GM12892 (cell line): ENCODE results near the gene NTSR1.

ENCODE experiments used
- POLR2A ChIP-seq: IDR thresholded peaks from 2 replicates; pipeline ENCODE4 v1.6.1; 2011; ENCODE audit warnings: low read depth, low read length, control low read depth
- POLR2AphosphoS5 ChIP-seq: IDR thresholded peaks from 2 replicates; pipeline ENCODE4 v1.6.1; 2011; ENCODE audit warnings: low read depth, low read length, control low read depth
- TAF1 ChIP-seq: IDR thresholded peaks from 2 replicates; pipeline ENCODE4 v1.6.1; 2011; ENCODE audit warnings: low read depth, mild to moderate bottlenecking, control low read depth, low read length, borderline replicate concordance

DNA sequence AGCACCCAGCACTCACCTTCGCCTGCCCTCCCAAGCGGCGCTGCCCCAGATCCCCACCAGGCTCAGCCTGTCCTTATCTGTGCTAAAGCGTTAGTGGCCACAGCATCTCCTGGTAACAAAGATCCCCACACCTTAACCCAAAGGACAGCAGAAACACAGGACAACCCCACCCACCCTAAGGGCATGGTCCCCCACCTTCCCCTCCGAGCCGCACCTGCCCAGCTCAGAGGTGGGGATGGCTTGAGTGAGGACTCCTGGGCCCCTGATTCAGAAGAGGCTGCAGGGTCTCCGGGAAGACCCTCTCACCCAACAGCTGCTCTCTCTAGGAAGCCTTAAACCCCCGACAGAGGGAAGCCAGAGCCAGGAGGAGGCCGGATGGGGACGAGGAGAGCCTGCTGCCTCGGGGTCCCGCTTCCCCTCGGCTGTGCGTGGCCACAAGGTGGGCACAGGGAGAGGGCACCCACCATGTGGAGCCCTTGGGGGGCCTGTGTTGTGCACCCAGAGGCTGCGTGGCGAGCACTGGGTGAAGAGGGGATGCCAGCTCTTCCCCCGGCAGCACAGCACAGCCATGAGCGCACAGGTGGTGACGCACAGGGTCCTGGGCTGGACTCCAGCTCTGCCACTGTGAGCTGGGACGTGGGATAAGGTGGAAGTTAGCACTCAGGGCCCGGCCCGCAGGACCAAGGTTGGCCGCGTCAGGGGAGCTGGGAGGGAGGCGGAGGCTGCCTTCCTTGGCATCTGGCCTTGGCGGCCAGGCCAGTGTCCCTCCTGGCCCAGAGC is 55.7 kb downstream of the NTSR1 start:
- TF ChIP-seq POLR2A (no peak), POLR2AphosphoS5 (no peak), TAF1 (no peak)
